RPMI7951 (cell line): ENCODE measurements around the gene MUC5AC. TPM values are rescaled to one million over a fixed set of nuclear protein-coding genes. Genes with fewer than 3 reads are reported as not detected.

Source experiments
- DNase-seq: peaks from one replicate; pipeline ENCODE4 v3.0.0-alpha.2; 2012; ENCODE audit warnings: low read depth
- total RNA-seq: library from RNA; depleted of rRNA; stranded (reverse); fragments of >200 nt; shearing (Covaris generic); gene quantifications from 2 replicates; pipeline ENCODE4 v1.2.3, GENCODE V29; 2014

The MUC5AC gene
- total RNA-seq, 1 experiment from 2014 or later = not detected

GRCh38 chr11:1120532-1121330, 37.0 kb upstream of the MUC5AC start:
- peak; percentile 48 for DNase-seq

- DNase-seq = peak; percentile 67
Measured at GRCh38 chr11:1121331-1121812, 36.4 kb upstream of the MUC5AC start.

- peak; percentile 90 for DNase-seq
Measured at GRCh38 chr11:1121813-1122663, 35.7 kb upstream of the MUC5AC start.

- DNase-seq = no peak
Measured at GRCh38 chr11:1122664-1123002, 35.1 kb upstream of the MUC5AC start.

- DNase-seq = no peak
Measured at GRCh38 chr11:1123970-1124369, 33.8 kb upstream of the MUC5AC start.

- DNase-seq = no peak
Measured at GRCh38 chr11:1125803-1126202, 31.9 kb upstream of the MUC5AC start.

- no peak for DNase-seq
Measured at GRCh38 chr11:1126491-1126926, 31.2 kb upstream of the MUC5AC start.

GRCh38 chr11:1126935-1127663, 30.7 kb upstream of the MUC5AC start:
- peak; percentile 44 for DNase-seq

- DNase-seq = no peak
Measured at GRCh38 chr11:1127664-1128162, 30.0 kb upstream of the MUC5AC start.

GRCh38 chr11:1128311-1129142, 29.2 kb upstream of the MUC5AC start:
- DNase-seq = no peak

- peak; percentile 30 for DNase-seq
Measured at GRCh38 chr11:1129143-1129610, 28.6 kb upstream of the MUC5AC start.

- DNase-seq = no peak
Measured at GRCh38 chr11:1129611-1130160, 28.1 kb upstream of the MUC5AC start.

GRCh38 chr11:1130276-1131032, 27.3 kb upstream of the MUC5AC start:
- DNase-seq = no peak

GRCh38 chr11:1131033-1131911, 26.5 kb upstream of the MUC5AC start:
- no peak for DNase-seq

- no peak for DNase-seq
Measured at GRCh38 chr11:1134848-1135445, 22.8 kb upstream of the MUC5AC start.

GRCh38 chr11:1138097-1138496, 19.7 kb upstream of the MUC5AC start:
- DNase-seq = peak; percentile 89

GRCh38 chr11:1139441-1140083, 18.2 kb upstream of the MUC5AC start:
- DNase-seq = peak; percentile 88
